HTERT RPE-1 (cell line): Measurements from ENCODE around the gene HSPD1.

Source experiments
- in situ Hi-C: fragments of 300-500 bp; cut with MboI; formaldehyde crosslinking; loops from 4 replicates; pipeline ENCODE4 v1.14.3; 2020; ENCODE audit warnings: low sequenced_read_pairs

The HSPD1 gene

GRCh38 chr2:197442857-197443256 is 56.8 kb downstream of the HSPD1 start:
- in situ Hi-C loops = no loop called here

DNA sequence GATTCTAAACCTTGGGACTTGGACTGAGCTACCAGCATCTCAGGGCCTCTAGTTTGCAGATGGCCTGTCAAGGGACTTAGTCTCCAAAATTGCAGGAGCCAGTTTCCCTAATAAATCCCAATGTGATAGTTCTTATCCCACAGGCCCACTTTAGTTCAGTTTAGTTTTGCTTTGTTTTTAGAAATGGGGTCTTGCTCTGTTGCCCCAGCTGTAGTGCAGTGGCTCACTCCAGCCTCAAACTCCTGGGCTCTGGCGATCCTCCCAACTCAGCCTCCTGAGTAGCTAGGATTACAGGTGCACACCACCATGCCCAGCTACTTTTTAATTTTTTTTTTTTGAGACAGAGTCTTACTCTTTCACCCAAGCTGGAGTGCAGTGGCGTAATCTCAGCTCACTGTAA is 62.3 kb downstream of the HSPD1 start:
- in situ Hi-C loops = no loop called here
